ENCODE results near the gene ADAP2. TPM values are rescaled to one million over a fixed set of nuclear protein-coding genes. Genes with fewer than 3 reads are reported as not detected.
"Not testable (repeated sequence)": the region's sequence is repeated elsewhere in the genome, so short reads cannot be mapped to it uniquely, and the experiment has no call there.

ADAP2 gene
- total RNA-seq, 1 experiment from 2014 or later: 1.2 TPM

- no peak for DNase-seq (ENCODE audit: low read depth)
Measured at GRCh38 chr17:30969989-30970830, 48.5 kb downstream of the ADAP2 start.

- peak; percentile 91 for DNase-seq (ENCODE audit: low read depth)
Measured at GRCh38 chr17:30970831-30971567, 49.3 kb downstream of the ADAP2 start, which contains the start of gene RNF135. RNF135 (plus strand) TSS chr17:30971039; CDS start chr17:30971074, 35 bp downstream.

GRCh38 chr17:30975042-30975820 is 53.5 kb downstream of the ADAP2 start:
- no peak for DNase-seq (ENCODE audit: low read depth)

- not testable (repeated sequence) for DNase-seq (ENCODE audit: low read depth)
Measured at GRCh38 chr17:30979919-30980318, 58.2 kb downstream of the ADAP2 start.

- DNase-seq (ENCODE audit: low read depth): no peak
Measured at GRCh38 chr17:30981531-30982519, 60.1 kb downstream of the ADAP2 start.

- no peak for DNase-seq (ENCODE audit: low read depth)
Measured at GRCh38 chr17:30982855-30983254, 61.1 kb downstream of the ADAP2 start.

- DNase-seq (ENCODE audit: low read depth): no peak
Measured at GRCh38 chr17:30990458-30990857, 68.7 kb downstream of the ADAP2 start.

GRCh38 chr17:30992551-30992950 is 70.8 kb downstream of the ADAP2 start:
- no peak for DNase-seq (ENCODE audit: low read depth)

- no peak for DNase-seq (ENCODE audit: low read depth)
Measured at GRCh38 chr17:30995347-30995746, 73.6 kb downstream of the ADAP2 start.

GRCh38 chr17:30996486-30996885 is 74.7 kb downstream of the ADAP2 start:
- no peak for DNase-seq (ENCODE audit: low read depth)

GRCh38 chr17:30997270-30997669 is 75.5 kb downstream of the ADAP2 start:
- DNase-seq (ENCODE audit: low read depth): no peak

- DNase-seq (ENCODE audit: low read depth): no peak
Measured at GRCh38 chr17:30997842-30998241, 76.1 kb downstream of the ADAP2 start.

GRCh38 chr17:31002047-31002446 is 80.3 kb downstream of the ADAP2 start:
- DNase-seq (ENCODE audit: low read depth): no peak

- DNase-seq (ENCODE audit: low read depth): no peak
Measured at GRCh38 chr17:31003225-31003866, 81.6 kb downstream of the ADAP2 start.

- DNase-seq (ENCODE audit: low read depth): no peak
Measured at GRCh38 chr17:31004160-31004559, 82.4 kb downstream of the ADAP2 start.

- DNase-seq (ENCODE audit: low read depth): no peak
Measured at GRCh38 chr17:31007695-31008373, 86.1 kb downstream of the ADAP2 start.

- DNase-seq (ENCODE audit: low read depth): peak; percentile 59
Measured at GRCh38 chr17:31008374-31009041, 86.8 kb downstream of the ADAP2 start.

Measured in M059J (cell line).